ENCODE data around the gene KIF22.
A peak's percentile ranks its signal among the peaks of the same experiment; 100 is the strongest.
"Not testable (repeated sequence)": the region's sequence is repeated elsewhere in the genome, so short reads cannot be mapped to it uniquely, and the experiment has no call there.

Gene KIF22

GRCh38 chr16:29790183-29790948 lies at the start of gene KIF22:
KIF22 (plus strand) TSS chr16:29790751; CDS start chr16:29790760, 9 bp downstream.
- peak; percentile 99 for DNase-seq

GRCh38 chr16:29742683-29743275 lies 47.8 kb upstream of the KIF22 start:
- DNase-seq = no peak

GRCh38 chr16:29743475-29743826 lies 47.1 kb upstream of the KIF22 start:
- no peak for DNase-seq

GRCh38 chr16:29743827-29744531 lies 46.6 kb upstream of the KIF22 start:
- no peak for DNase-seq

- no peak for DNase-seq
Observed at GRCh38 chr16:29744541-29745101, 45.9 kb upstream of the KIF22 start.

- DNase-seq = no peak
Observed at GRCh38 chr16:29745121-29745852, 45.3 kb upstream of the KIF22 start.

- no peak for DNase-seq
Observed at GRCh38 chr16:29745853-29746345, 44.7 kb upstream of the KIF22 start, which contains the start of gene C16orf54. C16orf54 (minus strand) TSS chr16:29745990; CDS start chr16:29744951, 1,039 bp downstream.

- DNase-seq = not testable (repeated sequence)
Observed at GRCh38 chr16:29746518-29746917, 44.0 kb upstream of the KIF22 start.

- no peak for DNase-seq
Observed at GRCh38 chr16:29747947-29748759, 42.4 kb upstream of the KIF22 start.

GRCh38 chr16:29748760-29749149 lies 41.8 kb upstream of the KIF22 start:
- not testable (repeated sequence) for DNase-seq

GRCh38 chr16:29753516-29753915 lies 37.0 kb upstream of the KIF22 start:
- no peak for DNase-seq

- no peak for DNase-seq
Observed at GRCh38 chr16:29756654-29757053, 33.9 kb upstream of the KIF22 start.

GRCh38 chr16:29757086-29757485 lies 33.5 kb upstream of the KIF22 start:
- DNase-seq = not testable (repeated sequence)

GRCh38 chr16:29757950-29758466 lies 32.5 kb upstream of the KIF22 start:
- DNase-seq = peak; percentile 26

- DNase-seq = no peak
Observed at GRCh38 chr16:29760567-29761279, 29.8 kb upstream of the KIF22 start.

- not testable (repeated sequence) for DNase-seq
Observed at GRCh38 chr16:29761280-29761651, 29.3 kb upstream of the KIF22 start.

- no peak for DNase-seq
Observed at GRCh38 chr16:29761882-29762281, 28.7 kb upstream of the KIF22 start.

GRCh38 chr16:29763326-29763725 lies 27.2 kb upstream of the KIF22 start:
- no peak for DNase-seq

GRCh38 chr16:29765167-29766032 lies 25.2 kb upstream of the KIF22 start:
- no peak for DNase-seq

GRCh38 chr16:29766571-29766970 lies 24.0 kb upstream of the KIF22 start:
- no peak for DNase-seq

All from fibroblast of skin of right biceps (primary cell).